Neural crest cell (in vitro differentiated cells): Measurements from ENCODE around the gene GAK. TPM values are rescaled to one million over a fixed set of nuclear protein-coding genes. Genes with fewer than 3 reads are reported as not detected.

ENCODE experiments used
- DNase-seq: peaks from one replicate; pipeline ENCODE4 v3.0.0; 2021; ENCODE audit warnings: low read depth, mixed read lengths, low spot score
- H3K27ac Mint-ChIP-seq: one replicate; pipeline ENCODE4 v1.8.0; 2021; ENCODE audit warnings: mild to moderate bottlenecking, mixed read lengths; ENCODE audit not compliant: unreplicated experiment
- H3K27me3 Mint-ChIP-seq: 2 replicates; pipeline ENCODE4 v1.8.0; 2021; ENCODE audit warnings: low read depth, mild to moderate bottlenecking, mixed read lengths
- H3K36me3 Mint-ChIP-seq: 2 replicates; pipeline ENCODE4 v1.8.0; 2021; ENCODE audit warnings: low read depth, mild to moderate bottlenecking, mixed read lengths
- H3K4me1 Mint-ChIP-seq: 2 replicates; pipeline ENCODE4 v1.8.0; 2021; ENCODE audit warnings: mixed read lengths
- H3K4me3 Mint-ChIP-seq: one replicate; pipeline ENCODE4 v1.8.0; 2021; ENCODE audit warnings: mild to moderate bottlenecking, mixed read lengths
- H3K9me3 Mint-ChIP-seq: 2 replicates; pipeline ENCODE4 v1.8.0; 2021; ENCODE audit warnings: mixed read lengths
- total RNA-seq: library from RNA; stranded (reverse); gene quantifications from 2 replicates; pipeline ENCODE4 v1.2.1, GENCODE V29; 2021
- TF ChIP-seq, protein P1 (sequence below): fragments of 200-600 bp; sonication (generic); conservative IDR thresholded peaks from 2 replicates; pipeline ENCODE4 v1.5.0; 2021; ENCODE audit warnings: antibody characterized with exemption, mild to moderate bottlenecking

GAK gene
- total RNA-seq, 1 donor from 2014 or later = 87.7 TPM

GRCh38 chr4:844752-845232 lies 87.3 kb downstream of the GAK start:
- TF ChIP-seq, protein P1, sequence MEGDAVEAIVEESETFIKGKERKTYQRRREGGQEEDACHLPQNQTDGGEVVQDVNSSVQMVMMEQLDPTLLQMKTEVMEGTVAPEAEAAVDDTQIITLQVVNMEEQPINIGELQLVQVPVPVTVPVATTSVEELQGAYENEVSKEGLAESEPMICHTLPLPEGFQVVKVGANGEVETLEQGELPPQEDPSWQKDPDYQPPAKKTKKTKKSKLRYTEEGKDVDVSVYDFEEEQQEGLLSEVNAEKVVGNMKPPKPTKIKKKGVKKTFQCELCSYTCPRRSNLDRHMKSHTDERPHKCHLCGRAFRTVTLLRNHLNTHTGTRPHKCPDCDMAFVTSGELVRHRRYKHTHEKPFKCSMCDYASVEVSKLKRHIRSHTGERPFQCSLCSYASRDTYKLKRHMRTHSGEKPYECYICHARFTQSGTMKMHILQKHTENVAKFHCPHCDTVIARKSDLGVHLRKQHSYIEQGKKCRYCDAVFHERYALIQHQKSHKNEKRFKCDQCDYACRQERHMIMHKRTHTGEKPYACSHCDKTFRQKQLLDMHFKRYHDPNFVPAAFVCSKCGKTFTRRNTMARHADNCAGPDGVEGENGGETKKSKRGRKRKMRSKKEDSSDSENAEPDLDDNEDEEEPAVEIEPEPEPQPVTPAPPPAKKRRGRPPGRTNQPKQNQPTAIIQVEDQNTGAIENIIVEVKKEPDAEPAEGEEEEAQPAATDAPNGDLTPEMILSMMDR = no peak
- no peaks in the 10 kb centered on the region for H3K27me3 Mint-ChIP-seq
- peaks cover 16% of the 10 kb centered on the region for H3K36me3 Mint-ChIP-seq
- H3K4me3 Mint-ChIP-seq = no peak overlapping the region
- peaks cover 6% of the 10 kb centered on the region for H3K4me1 Mint-ChIP-seq
- H3K9me3 Mint-ChIP-seq = peaks cover 6% of the 10 kb centered on the region
- H3K27ac Mint-ChIP-seq = no peak overlapping the region
- DNase-seq = no peak

- H3K27ac Mint-ChIP-seq = no peak overlapping the region
- TF ChIP-seq, protein P1 = no peak
- peaks cover 24% of the 10 kb centered on the region for H3K36me3 Mint-ChIP-seq
- H3K9me3 Mint-ChIP-seq = peaks cover 9% of the 10 kb centered on the region
- H3K4me3 Mint-ChIP-seq = no peak overlapping the region
- no peaks in the 10 kb centered on the region for H3K27me3 Mint-ChIP-seq
- DNase-seq = no peak
- no peaks in the 10 kb centered on the region for H3K4me1 Mint-ChIP-seq
Measured at GRCh38 chr4:839675-840443, 92.3 kb downstream of the GAK start.

GRCh38 chr4:837772-838171 lies 94.3 kb downstream of the GAK start:
- no peaks in the 10 kb centered on the region for H3K4me1 Mint-ChIP-seq
- H3K4me3 Mint-ChIP-seq = no peak overlapping the region
- peaks cover 9% of the 10 kb centered on the region for H3K9me3 Mint-ChIP-seq
- H3K36me3 Mint-ChIP-seq = peaks cover 23% of the 10 kb centered on the region
- no peak overlapping the region for H3K27ac Mint-ChIP-seq
- H3K27me3 Mint-ChIP-seq = no peaks in the 10 kb centered on the region
- TF ChIP-seq, protein P1 = no peak
- no peak for DNase-seq

GRCh38 chr4:836750-837301 lies 95.3 kb downstream of the GAK start:
- H3K4me3 Mint-ChIP-seq = no peak overlapping the region
- H3K36me3 Mint-ChIP-seq = peaks cover 18% of the 10 kb centered on the region
- no peaks in the 10 kb centered on the region for H3K4me1 Mint-ChIP-seq
- TF ChIP-seq, protein P1 = no peak
- no peaks in the 10 kb centered on the region for H3K27me3 Mint-ChIP-seq
- no peak overlapping the region for H3K27ac Mint-ChIP-seq
- DNase-seq = no peak
- peaks cover 9% of the 10 kb centered on the region for H3K9me3 Mint-ChIP-seq

DNA sequence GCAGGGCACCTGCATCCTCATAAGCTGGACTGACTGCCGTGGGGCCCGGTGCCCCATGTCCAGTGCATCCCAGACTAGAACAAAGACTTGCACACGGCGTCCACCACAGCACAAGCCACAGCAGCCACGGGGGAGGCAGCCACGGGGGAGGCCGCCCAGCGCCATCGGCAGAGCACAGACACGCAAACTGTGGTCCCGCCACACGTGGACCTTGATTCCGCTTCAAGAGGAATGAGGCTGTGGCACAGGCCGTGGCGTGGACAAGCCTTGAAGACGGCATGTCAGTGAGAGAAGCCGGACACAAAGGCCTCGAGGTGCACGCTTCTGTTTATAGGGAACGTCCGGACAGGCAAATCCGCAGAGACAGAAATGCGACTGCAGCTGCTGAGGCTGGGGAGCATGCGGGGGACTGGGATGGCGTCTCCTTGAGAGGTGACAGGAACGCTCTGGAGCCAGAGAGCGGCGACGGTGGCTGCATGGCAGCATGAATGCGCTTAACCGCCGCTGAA lies 96.1 kb downstream of the GAK start:
- H3K9me3 Mint-ChIP-seq = peaks cover 6% of the 10 kb centered on the region
- no peaks in the 10 kb centered on the region for H3K4me1 Mint-ChIP-seq
- no peak overlapping the region for H3K27ac Mint-ChIP-seq
- H3K4me3 Mint-ChIP-seq = no peak overlapping the region
- TF ChIP-seq, protein P1 = no peak
- no peaks in the 10 kb centered on the region for H3K27me3 Mint-ChIP-seq
- peaks cover 14% of the 10 kb centered on the region for H3K36me3 Mint-ChIP-seq
- no peak for DNase-seq
